ENCODE results near the gene LYPD4. TPM values are rescaled to one million over a fixed set of nuclear protein-coding genes. Genes with fewer than 3 reads are reported as not detected.

The LYPD4 gene
- total RNA-seq, 2 experiments from 2014 or later: not detected

- ATAC-seq: no peak
- H3K36me3 Mint-ChIP-seq (ENCODE audit: low read depth): no peaks in the 10 kb centered on the region
- ChIA-PET CTCF (interaction anchor here (0.7 to 4.8 kb wide), 6 partner anchors 14 to 211 kb away, joined by 3 to 26 read pairs (median 4); no protein-coding TSS in a partner anchor), POLR2A (interaction anchor here (0.7 kb wide), 1 partner anchor 21 kb away, joined by 3 read pairs; no protein-coding TSS in a partner anchor)
- H3K27ac Mint-ChIP-seq: no peak overlapping the region
- H3K9me3 Mint-ChIP-seq (ENCODE audit: low read depth): no peaks in the 10 kb centered on the region
- DNase-seq: no peak
- H3K27me3 Mint-ChIP-seq: peaks cover 4% of the 10 kb centered on the region
- no peaks in the 10 kb centered on the region for H3K4me1 Mint-ChIP-seq
- no peak overlapping the region for H3K4me3 Mint-ChIP-seq
- intact Hi-C loops (cut with DNase I, micrococcal nuclease): no loop called here
Measured at GRCh38 chr19:41851456-41851855, 7.0 kb upstream of the LYPD4 start.

DNA sequence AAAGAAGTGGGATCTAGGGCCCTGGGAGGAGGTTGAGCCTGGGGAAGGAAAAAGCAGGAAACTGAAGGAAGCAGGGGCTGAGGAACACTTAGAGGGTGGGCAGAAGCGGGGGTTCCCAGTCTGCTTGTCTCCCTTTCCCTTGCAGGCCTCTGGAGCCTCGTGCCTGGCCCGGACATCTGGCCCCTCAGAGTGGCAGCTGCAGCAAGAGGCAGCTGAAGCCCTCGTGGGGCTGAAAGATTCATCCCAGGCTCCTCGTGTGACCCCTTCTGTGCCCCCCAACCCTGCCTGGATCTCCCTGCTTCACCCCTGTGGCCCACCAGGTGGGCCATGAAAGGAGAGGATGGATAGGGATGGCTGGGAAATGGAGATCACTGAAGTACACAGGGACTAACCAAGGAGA is 5.9 kb upstream of the LYPD4 start:
- H3K27ac Mint-ChIP-seq: no peak overlapping the region
- DNase-seq (no peak), ATAC-seq (no peak)
- no peak overlapping the region for H3K4me3 Mint-ChIP-seq
- H3K36me3 Mint-ChIP-seq (ENCODE audit: low read depth): no peaks in the 10 kb centered on the region
- ChIA-PET POLR2A (interaction anchor here (0.6 kb wide), 1 partner anchor 348 kb away, joined by 10 read pairs; no protein-coding TSS in a partner anchor), CTCF (interaction anchor here (1.1 to 4.8 kb wide), 3 partner anchors 13 to 209 kb away, joined by 3 to 26 read pairs (median 3); no protein-coding TSS in a partner anchor)
- intact Hi-C loops (cut with DNase I, micrococcal nuclease): no loop called here
- H3K9me3 Mint-ChIP-seq (ENCODE audit: low read depth): no peaks in the 10 kb centered on the region
- peaks cover 4% of the 10 kb centered on the region for H3K27me3 Mint-ChIP-seq
- H3K4me1 Mint-ChIP-seq: no peaks in the 10 kb centered on the region

DNA sequence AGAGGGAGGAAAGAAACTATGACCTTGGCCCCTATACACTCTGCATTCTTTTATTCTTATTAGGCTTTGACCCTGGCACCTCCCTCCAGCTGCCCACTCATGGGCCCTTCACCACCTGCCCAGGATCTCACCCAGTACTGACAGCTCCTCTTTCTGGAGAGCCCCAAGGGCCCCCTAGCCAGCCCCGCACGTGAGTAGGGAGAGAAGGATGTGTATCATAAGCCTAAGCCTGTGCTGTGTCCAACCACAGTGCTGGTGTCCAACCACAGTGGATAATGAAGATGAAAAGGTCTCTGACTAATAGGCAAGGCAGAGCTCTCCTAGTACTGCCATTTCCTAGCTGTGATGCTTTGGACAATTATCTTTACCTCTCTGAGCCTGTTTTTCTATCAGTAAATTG is 4.6 kb upstream of the LYPD4 start:
- POLR2A ChIA-PET: no interaction called here
- peak; percentile 16 for ATAC-seq

GRCh38 chr19:41848666-41849065 is 4.2 kb upstream of the LYPD4 start:
- no peaks in the 10 kb centered on the region for H3K9me3 Mint-ChIP-seq (ENCODE audit: low read depth)
- intact Hi-C loops (cut with DNase I, micrococcal nuclease): no loop called here
- no peak for ATAC-seq
- H3K27ac Mint-ChIP-seq: no peak overlapping the region
- CTCF ChIA-PET: interaction anchor here (1.2 to 4.8 kb wide), 2 partner anchors 11 to 25 kb away, joined by 3 to 26 read pairs; no protein-coding TSS in a partner anchor
- DNase-seq: no peak
- H3K4me3 Mint-ChIP-seq: no peak overlapping the region
- POLR2A ChIA-PET: no interaction called here
- no peaks in the 10 kb centered on the region for H3K4me1 Mint-ChIP-seq
- no peaks in the 10 kb centered on the region for H3K36me3 Mint-ChIP-seq (ENCODE audit: low read depth)
- H3K27me3 Mint-ChIP-seq: peaks cover 1% of the 10 kb centered on the region

More for the DNA sequence above, 4.6 kb upstream of the LYPD4 start:
- intact Hi-C loops (cut with DNase I, micrococcal nuclease): no loop called here
- DNase-seq: no peak
- Mint-ChIP-seq H3K4me1 (no peaks in the 10 kb centered on the region), H3K36me3 (ENCODE audit: low read depth) (no peaks in the 10 kb centered on the region), H3K27ac (no peak overlapping the region), H3K4me3 (no peak overlapping the region), H3K27me3 (peaks cover 2% of the 10 kb centered on the region), H3K9me3 (ENCODE audit: low read depth) (no peaks in the 10 kb centered on the region)
- CTCF ChIA-PET: interaction anchor here (1.2 to 4.8 kb wide), 2 partner anchors 11 to 24 kb away, joined by 3 to 26 read pairs; no protein-coding TSS in a partner anchor

DNA sequence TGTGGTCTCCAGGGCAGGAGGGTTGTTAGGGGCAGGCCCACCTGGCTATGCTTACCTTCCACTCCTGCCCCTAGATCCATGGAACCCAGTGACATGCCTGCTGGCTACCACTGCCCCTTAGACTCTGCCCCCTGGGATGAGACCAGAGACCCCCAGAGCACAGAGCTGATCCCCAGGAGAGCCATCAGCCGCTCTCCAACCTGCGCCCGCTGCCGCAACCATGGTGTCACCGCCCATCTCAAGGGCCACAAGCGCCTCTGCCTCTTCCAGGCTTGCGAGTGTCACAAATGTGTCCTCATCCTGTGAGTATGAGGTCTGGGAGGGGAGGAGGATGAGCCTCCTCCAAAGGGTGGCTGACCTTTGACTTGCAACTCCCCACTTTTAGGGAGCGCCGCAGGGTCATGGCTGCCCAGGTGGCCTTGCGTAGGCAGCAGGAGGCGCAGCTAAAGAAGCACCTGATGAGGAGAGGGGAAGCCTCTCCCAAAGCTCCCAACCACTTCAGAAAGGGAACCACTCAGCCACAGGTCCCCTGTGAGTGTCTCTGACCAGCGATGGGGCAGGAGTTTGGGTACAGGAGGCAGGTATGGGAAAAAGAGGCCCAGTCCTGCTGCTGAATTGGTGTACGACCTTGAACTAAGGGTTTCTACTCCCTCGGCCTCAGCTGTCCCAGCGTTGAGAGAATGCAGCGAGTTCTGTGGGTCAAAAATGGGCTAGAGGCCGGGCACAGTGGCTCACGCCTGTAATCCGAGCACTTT is 3.0 kb upstream of the LYPD4 start:
- Mint-ChIP-seq H3K4me1 (no peaks in the 10 kb centered on the region), H3K27ac (no peak overlapping the region), H3K4me3 (no peak overlapping the region), H3K27me3 (peaks cover 2% of the 10 kb centered on the region), H3K36me3 (ENCODE audit: low read depth) (no peaks in the 10 kb centered on the region), H3K9me3 (ENCODE audit: low read depth) (no peaks in the 10 kb centered on the region)
- no peak for ATAC-seq
- intact Hi-C loops (cut with DNase I, micrococcal nuclease): no loop called here
- no peak for DNase-seq
- CTCF ChIA-PET: interaction anchor here (0.6 to 1.2 kb wide), 3 partner anchors 11 to 94 kb away, joined by 3 to 4 read pairs (median 3); no protein-coding TSS in a partner anchor
- POLR2A ChIA-PET: no interaction called here

- ChIA-PET POLR2A (interaction anchor here (0.6 kb wide), 1 partner anchor 31 kb away, joined by 3 read pairs; no protein-coding TSS in a partner anchor), CTCF (no interaction called here)
- ATAC-seq (no peak), DNase-seq (no peak)
- no peaks in the 10 kb centered on the region for H3K4me1 Mint-ChIP-seq
- H3K9me3 Mint-ChIP-seq (ENCODE audit: low read depth): no peaks in the 10 kb centered on the region
- intact Hi-C loops (cut with DNase I, micrococcal nuclease): no loop called here
- no peaks in the 10 kb centered on the region for H3K36me3 Mint-ChIP-seq (ENCODE audit: low read depth)
- H3K27ac Mint-ChIP-seq: no peak overlapping the region
- H3K27me3 Mint-ChIP-seq: peaks cover 2% of the 10 kb centered on the region
- no peak overlapping the region for H3K4me3 Mint-ChIP-seq
Measured at GRCh38 chr19:41845051-41845590, 638 bp upstream of the LYPD4 start.

- intact Hi-C loops (cut with DNase I, micrococcal nuclease): no loop called here
- DNase-seq: no peak
- H3K27ac Mint-ChIP-seq: no peak within 1 kb of the TSS
- H3K27me3 Mint-ChIP-seq: peaks cover 2% of the 10 kb centered on the region
- no peaks in the 10 kb centered on the region for H3K36me3 Mint-ChIP-seq (ENCODE audit: low read depth)
- ChIA-PET CTCF (interaction anchor here (1.0 kb wide), 1 partner anchor 14 kb away, joined by 3 read pairs; no protein-coding TSS in a partner anchor), POLR2A (interaction anchor here (0.6 kb wide), 1 partner anchor 31 kb away, joined by 3 read pairs; no protein-coding TSS in a partner anchor)
- H3K9me3 Mint-ChIP-seq (ENCODE audit: low read depth): no peaks in the 10 kb centered on the region
- no peak for ATAC-seq
- H3K4me3 Mint-ChIP-seq: no peak within 1 kb of the TSS
- no peaks in the 10 kb centered on the region for H3K4me1 Mint-ChIP-seq
Measured at GRCh38 chr19:41845001-41845050, 343 bp upstream of the LYPD4 start, which contains the start of gene DMRTC2. Gene DMRTC2 (plus strand): TSS chr19:41845042. CDS start chr19:41847429, 2,387 bp downstream.

- no peaks in the 10 kb centered on the region for H3K4me1 Mint-ChIP-seq
- H3K27me3 Mint-ChIP-seq: peaks cover 10% of the 10 kb centered on the region
- no peak overlapping the region for H3K4me3 Mint-ChIP-seq
- ChIA-PET CTCF (interaction anchor here (0.7 to 1.4 kb wide), 2 partner anchors 16 to 50 kb away, joined by 3 to 4 read pairs; no protein-coding TSS in a partner anchor), POLR2A (no interaction called here)
- no peak for ATAC-seq
- no peaks in the 10 kb centered on the region for H3K9me3 Mint-ChIP-seq (ENCODE audit: low read depth)
- H3K36me3 Mint-ChIP-seq (ENCODE audit: low read depth): no peaks in the 10 kb centered on the region
- no peak overlapping the region for H3K27ac Mint-ChIP-seq
- DNase-seq: no peak
- intact Hi-C loops (cut with DNase I, micrococcal nuclease): no loop called here
Measured at GRCh38 chr19:41843371-41843770, 1.1 kb downstream of the LYPD4 start.

DNA sequence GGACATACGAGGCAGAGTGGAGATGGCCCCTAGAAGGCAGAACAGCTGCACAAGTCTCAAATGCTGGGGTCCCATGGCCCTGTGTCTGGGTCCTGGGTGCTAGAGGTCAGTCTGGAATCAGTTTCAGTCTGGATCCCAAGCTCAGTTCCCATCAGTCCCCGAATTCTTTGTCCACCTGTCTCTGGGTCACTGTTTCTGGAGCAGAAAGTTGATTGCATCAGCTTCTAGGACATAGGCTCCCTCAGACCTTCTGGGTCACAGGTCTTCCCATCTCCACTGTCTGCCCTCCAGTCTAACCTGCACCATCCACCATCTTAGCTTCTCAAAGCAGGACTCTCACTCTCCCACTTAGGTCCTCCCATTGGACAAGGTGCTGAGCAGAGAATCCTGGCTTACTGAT is 5.3 kb downstream of the LYPD4 start:
- Mint-ChIP-seq H3K36me3 (ENCODE audit: low read depth) (no peaks in the 10 kb centered on the region), H3K9me3 (ENCODE audit: low read depth) (no peaks in the 10 kb centered on the region), H3K27ac (no peak overlapping the region), H3K4me3 (no peak overlapping the region), H3K27me3 (peaks cover 21% of the 10 kb centered on the region), H3K4me1 (no peaks in the 10 kb centered on the region)
- DNase-seq (no peak), ATAC-seq (no peak)
- intact Hi-C loops (cut with DNase I, micrococcal nuclease): loop anchor here in 1 of 2 experiments (5.0 kb wide), 1 partner anchor 47 kb away; no protein-coding TSS in a partner anchor
- POLR2A ChIA-PET: no interaction called here
- CTCF ChIA-PET: interaction anchor here (0.7 to 6.3 kb wide), 5 partner anchors 12 to 269 kb away, joined by 3 to 34 read pairs (median 4); no protein-coding TSS in a partner anchor

DNA sequence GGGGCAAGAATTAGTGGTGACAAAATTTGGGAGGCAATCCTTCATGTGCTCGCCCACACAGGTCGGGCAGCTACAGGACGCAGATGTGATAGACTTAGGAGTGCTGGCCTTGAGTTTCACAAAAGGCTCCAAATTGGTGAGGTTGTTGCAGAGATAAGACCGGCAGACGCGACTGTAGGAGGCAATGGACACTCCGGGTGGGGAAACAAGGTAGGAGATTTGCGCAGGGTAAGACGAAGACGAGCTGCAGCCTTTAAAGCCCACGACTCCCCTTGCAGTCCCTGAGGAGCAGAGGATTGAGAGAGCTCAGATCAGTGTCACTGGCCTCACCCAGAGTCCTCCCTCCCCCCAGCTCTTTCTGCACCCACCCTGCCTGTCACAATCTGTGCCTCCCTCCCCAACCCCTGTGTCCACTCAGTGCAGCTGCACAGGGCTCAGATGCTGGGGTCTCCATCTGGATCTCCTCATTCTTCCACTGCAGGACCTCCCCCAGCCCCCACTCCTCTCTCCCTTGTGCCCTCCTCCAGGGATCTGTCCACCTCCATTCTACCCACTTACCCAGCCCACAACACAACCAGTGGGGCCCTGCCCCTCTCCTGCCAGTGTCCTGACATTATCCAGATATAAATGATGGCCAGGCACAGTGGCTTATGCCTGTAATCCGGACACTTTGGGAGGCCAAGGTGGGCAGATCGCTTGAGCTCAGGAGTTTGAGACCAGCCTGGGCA is 6.3 kb downstream of the LYPD4 start:
- DNase-seq (no peak), ATAC-seq (no peak)
- peaks cover 19% of the 10 kb centered on the region for H3K27me3 Mint-ChIP-seq
- H3K4me3 Mint-ChIP-seq: no peak overlapping the region
- no peaks in the 10 kb centered on the region for H3K4me1 Mint-ChIP-seq
- H3K27ac Mint-ChIP-seq: no peak overlapping the region
- CTCF ChIA-PET: interaction anchor here (0.7 to 6.3 kb wide), 5 partner anchors 12 to 178 kb away, joined by 3 to 34 read pairs (median 8); no protein-coding TSS in a partner anchor
- intact Hi-C loops (cut with DNase I, micrococcal nuclease): loop anchor here in 1 of 2 experiments (5.0 kb wide), 1 partner anchor 46 kb away; no protein-coding TSS in a partner anchor
- no peaks in the 10 kb centered on the region for H3K9me3 Mint-ChIP-seq (ENCODE audit: low read depth)
- H3K36me3 Mint-ChIP-seq (ENCODE audit: low read depth): no peaks in the 10 kb centered on the region
- POLR2A ChIA-PET: no interaction called here

DNA sequence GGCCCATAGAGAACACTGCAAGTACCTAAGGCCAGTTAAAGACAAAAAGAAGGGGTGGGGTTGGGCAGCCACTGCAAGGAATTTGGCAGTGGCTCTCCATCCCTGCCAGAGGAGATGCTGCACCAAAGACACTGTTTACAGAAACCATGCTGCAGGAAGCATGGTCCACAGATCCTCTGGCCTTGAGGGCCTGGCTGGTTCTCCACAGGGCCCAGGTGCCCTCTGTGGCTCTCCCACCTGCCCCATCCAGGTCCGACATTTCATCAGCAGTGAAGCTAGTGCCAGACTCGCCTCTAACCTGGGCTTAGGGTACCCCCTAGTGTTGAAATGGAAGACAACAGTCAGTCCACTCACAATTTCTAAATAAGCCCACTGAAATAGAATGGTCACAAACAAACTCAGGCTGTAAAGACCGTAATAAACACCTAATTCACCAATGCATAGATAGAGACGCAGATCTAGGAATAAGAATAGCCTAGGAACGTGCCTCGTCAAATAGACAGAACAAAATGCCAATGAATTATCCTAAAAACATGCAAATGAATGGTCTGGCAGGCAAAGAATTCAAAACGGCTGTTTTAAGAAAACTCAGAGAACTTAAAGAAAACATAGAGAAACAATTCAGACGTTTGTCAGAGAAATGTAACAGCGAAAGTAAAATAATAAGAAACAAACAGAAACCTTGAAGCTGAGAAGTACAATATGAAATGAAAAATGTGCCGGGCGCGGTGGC is 23.3 kb downstream of the LYPD4 start:
- POLR2A ChIA-PET: no interaction called here
- peak; percentile 67 for DNase-seq
- H3K36me3 Mint-ChIP-seq (ENCODE audit: low read depth): no peaks in the 10 kb centered on the region
- ATAC-seq: peak; percentile 90
- peaks cover 10% of the 10 kb centered on the region for H3K27me3 Mint-ChIP-seq
- intact Hi-C loops (cut with DNase I, micrococcal nuclease): loop anchor here (1.0 to 10.0 kb wide), 3 partner anchors 28 to 326 kb away; no protein-coding TSS in a partner anchor
- H3K9me3 Mint-ChIP-seq (ENCODE audit: low read depth): no peaks in the 10 kb centered on the region
- H3K4me3 Mint-ChIP-seq: no peak overlapping the region
- H3K4me1 Mint-ChIP-seq: no peaks in the 10 kb centered on the region
- CTCF ChIA-PET: interaction anchor here (0.6 to 9.6 kb wide), 19 partner anchors 9 to 1887 kb away, joined by 3 to 137 read pairs (median 4); partner anchors contain the start of genes CEACAM3 and FCGBP
- no peak overlapping the region for H3K27ac Mint-ChIP-seq
